HepG2 (cell line): ENCODE data around the gene SAMD13.

Experiments used
- CBX2 ChIP-seq, 2 experiments: fragments of 200-600 bp in 1 of 2; sonication (generic); formaldehyde crosslinking in 1 of 2; IDR thresholded peaks; 2 replicates each; pipeline versions ENCODE4 v1.7.0 to v1.8.1; 2018 to 2022; ENCODE audit warnings: low read depth in 2 of 2, low read length in 1 of 2, mild to moderate bottlenecking in 1 of 2, missing genetic modification reagents in 1 of 2
- CEBPB ChIP-seq: IDR thresholded peaks from 2 replicates; pipeline ENCODE4 v1.6.1; 2011; ENCODE audit warnings: low read depth, low read length, improper control_type of control experiment, borderline replicate concordance
- FOXK1 ChIP-seq: sonication (generic); formaldehyde crosslinking; IDR thresholded peaks from 2 replicates; pipeline ENCODE4 v1.4.0; 2020; ENCODE audit warnings: low read depth, missing genetic modification reagents, borderline replicate concordance
- GATAD1 ChIP-seq: IDR thresholded peaks from 2 replicates; pipeline ENCODE4 v1.6.1; 2016; ENCODE audit warnings: missing genetic modification reagents, missing compliant biosample characterization
- HDAC6 ChIP-seq: fragments of 200-600 bp; sonication (generic); IDR thresholded peaks from 2 replicates; pipeline ENCODE4 v1.7.0; 2017; ENCODE audit warnings: mild to moderate bottlenecking, antibody characterized with exemption, low read length, low read depth
- MLLT10 ChIP-seq: sonication (generic); formaldehyde crosslinking; IDR thresholded peaks from 2 replicates; pipeline ENCODE4 v1.4.0; 2020; ENCODE audit warnings: missing genetic modification reagents
- RBAK ChIP-seq: sonication (generic); formaldehyde crosslinking; IDR thresholded peaks from 2 replicates; pipeline ENCODE4 v1.5.1; 2020; ENCODE audit warnings: mild to moderate bottlenecking, missing genetic modification reagents
- ZNF501 ChIP-seq: sonication (generic); formaldehyde crosslinking; IDR thresholded peaks from 2 replicates; pipeline ENCODE4 v1.5.1; 2020; ENCODE audit warnings: mild to moderate bottlenecking, moderate library complexity, missing genetic modification reagents
- TF ChIP-seq, protein P1 (sequence below), 2 experiments: IDR thresholded peaks; 2 replicates each; pipeline ENCODE4 v1.6.1; 2011 to 2012; ENCODE audit warnings: low read length in 2 of 2, borderline replicate concordance in 1 of 2, low read depth in 1 of 2, mild to moderate bottlenecking in 1 of 2, moderate library complexity in 1 of 2
- TF ChIP-seq, protein P2 (sequence below): sonication (generic); formaldehyde crosslinking; IDR thresholded peaks from 2 replicates; pipeline ENCODE4 v1.5.0; 2020; ENCODE audit warnings: mild to moderate bottlenecking, missing genetic modification reagents, moderate library complexity
- TF ChIP-seq, protein P3 (sequence below): sonication (generic); formaldehyde crosslinking; IDR thresholded peaks from 2 replicates; pipeline ENCODE4 v1.4.0; 2020; ENCODE audit warnings: low read depth, mild to moderate bottlenecking, missing genetic modification reagents

DNA sequence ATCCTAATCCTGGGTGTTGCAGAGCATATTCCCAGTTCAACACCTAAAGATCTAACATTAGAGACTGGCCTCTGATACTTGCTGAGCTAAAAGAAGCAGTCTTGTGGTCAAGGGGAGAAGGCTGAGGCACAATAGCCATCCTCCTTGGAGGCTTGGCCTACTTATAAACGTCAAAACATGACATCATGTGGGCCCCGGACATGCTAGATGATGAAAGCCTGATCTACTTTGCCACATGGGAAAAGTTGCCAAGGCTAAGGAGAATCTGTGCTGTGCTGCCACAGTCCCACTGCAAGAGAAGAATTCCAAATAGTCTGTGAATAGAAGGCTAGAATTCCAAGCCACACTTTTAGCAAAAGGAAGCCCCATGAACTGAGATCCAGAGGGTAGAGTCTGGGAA is 43.9 kb upstream of the SAMD13 start:
- no peak for TF ChIP-seq CEBPB
- no peak for TF ChIP-seq RBAK (CRISPR knock-in tag)
- TF ChIP-seq, protein P1, sequence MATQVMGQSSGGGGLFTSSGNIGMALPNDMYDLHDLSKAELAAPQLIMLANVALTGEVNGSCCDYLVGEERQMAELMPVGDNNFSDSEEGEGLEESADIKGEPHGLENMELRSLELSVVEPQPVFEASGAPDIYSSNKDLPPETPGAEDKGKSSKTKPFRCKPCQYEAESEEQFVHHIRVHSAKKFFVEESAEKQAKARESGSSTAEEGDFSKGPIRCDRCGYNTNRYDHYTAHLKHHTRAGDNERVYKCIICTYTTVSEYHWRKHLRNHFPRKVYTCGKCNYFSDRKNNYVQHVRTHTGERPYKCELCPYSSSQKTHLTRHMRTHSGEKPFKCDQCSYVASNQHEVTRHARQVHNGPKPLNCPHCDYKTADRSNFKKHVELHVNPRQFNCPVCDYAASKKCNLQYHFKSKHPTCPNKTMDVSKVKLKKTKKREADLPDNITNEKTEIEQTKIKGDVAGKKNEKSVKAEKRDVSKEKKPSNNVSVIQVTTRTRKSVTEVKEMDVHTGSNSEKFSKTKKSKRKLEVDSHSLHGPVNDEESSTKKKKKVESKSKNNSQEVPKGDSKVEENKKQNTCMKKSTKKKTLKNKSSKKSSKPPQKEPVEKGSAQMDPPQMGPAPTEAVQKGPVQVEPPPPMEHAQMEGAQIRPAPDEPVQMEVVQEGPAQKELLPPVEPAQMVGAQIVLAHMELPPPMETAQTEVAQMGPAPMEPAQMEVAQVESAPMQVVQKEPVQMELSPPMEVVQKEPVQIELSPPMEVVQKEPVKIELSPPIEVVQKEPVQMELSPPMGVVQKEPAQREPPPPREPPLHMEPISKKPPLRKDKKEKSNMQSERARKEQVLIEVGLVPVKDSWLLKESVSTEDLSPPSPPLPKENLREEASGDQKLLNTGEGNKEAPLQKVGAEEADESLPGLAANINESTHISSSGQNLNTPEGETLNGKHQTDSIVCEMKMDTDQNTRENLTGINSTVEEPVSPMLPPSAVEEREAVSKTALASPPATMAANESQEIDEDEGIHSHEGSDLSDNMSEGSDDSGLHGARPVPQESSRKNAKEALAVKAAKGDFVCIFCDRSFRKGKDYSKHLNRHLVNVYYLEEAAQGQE (IDR thresholded peaks at IDR 0.05; ENCODE audit: borderline replicate concordance in 1 of 2, low read depth in 1 of 2, low read length in 2 of 2): no peak
- TF ChIP-seq ZNF501 (CRISPR knock-in tag): no peak
- TF ChIP-seq, protein P2, sequence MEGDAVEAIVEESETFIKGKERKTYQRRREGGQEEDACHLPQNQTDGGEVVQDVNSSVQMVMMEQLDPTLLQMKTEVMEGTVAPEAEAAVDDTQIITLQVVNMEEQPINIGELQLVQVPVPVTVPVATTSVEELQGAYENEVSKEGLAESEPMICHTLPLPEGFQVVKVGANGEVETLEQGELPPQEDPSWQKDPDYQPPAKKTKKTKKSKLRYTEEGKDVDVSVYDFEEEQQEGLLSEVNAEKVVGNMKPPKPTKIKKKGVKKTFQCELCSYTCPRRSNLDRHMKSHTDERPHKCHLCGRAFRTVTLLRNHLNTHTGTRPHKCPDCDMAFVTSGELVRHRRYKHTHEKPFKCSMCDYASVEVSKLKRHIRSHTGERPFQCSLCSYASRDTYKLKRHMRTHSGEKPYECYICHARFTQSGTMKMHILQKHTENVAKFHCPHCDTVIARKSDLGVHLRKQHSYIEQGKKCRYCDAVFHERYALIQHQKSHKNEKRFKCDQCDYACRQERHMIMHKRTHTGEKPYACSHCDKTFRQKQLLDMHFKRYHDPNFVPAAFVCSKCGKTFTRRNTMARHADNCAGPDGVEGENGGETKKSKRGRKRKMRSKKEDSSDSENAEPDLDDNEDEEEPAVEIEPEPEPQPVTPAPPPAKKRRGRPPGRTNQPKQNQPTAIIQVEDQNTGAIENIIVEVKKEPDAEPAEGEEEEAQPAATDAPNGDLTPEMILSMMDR (CRISPR knock-in tag): no peak
- TF ChIP-seq FOXK1 (CRISPR knock-in tag): no peak
- TF ChIP-seq, protein P3, sequence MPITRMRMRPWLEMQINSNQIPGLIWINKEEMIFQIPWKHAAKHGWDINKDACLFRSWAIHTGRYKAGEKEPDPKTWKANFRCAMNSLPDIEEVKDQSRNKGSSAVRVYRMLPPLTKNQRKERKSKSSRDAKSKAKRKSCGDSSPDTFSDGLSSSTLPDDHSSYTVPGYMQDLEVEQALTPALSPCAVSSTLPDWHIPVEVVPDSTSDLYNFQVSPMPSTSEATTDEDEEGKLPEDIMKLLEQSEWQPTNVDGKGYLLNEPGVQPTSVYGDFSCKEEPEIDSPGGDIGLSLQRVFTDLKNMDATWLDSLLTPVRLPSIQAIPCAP (CRISPR knock-in tag): no peak
- no peak for TF ChIP-seq GATAD1 (CRISPR knock-in tag)
- TF ChIP-seq MLLT10 (CRISPR knock-in tag): no peak
- no peak for TF ChIP-seq CBX2 (IDR thresholded peaks at IDR 0.05; ENCODE audit: low read depth, low read length)
- TF ChIP-seq CBX2 (CRISPR knock-in tag; IDR thresholded peaks at IDR 0.05; ENCODE audit: low read depth): no peak
- no peak for TF ChIP-seq HDAC6
